Progenitor cell of endocrine pancreas (in vitro differentiated cells): ENCODE data around the gene CD81. TPM values are rescaled to one million over a fixed set of nuclear protein-coding genes. Genes with fewer than 3 reads are reported as not detected.
"Not testable (repeated sequence)": the region's sequence is repeated elsewhere in the genome, so short reads cannot be mapped to it uniquely, and the experiment has no call there.

Source experiments
- DNase-seq: peaks from one replicate; pipeline ENCODE4 v3.0.0; 2021; ENCODE audit warnings: low spot score; ENCODE audit not compliant: unreplicated experiment
- H3K27ac Mint-ChIP-seq: 2 replicates; pipeline ENCODE4 v1.8.0; 2021; ENCODE audit warnings: mild to moderate bottlenecking, moderate library complexity, mixed read lengths
- H3K27me3 Mint-ChIP-seq: 2 replicates; pipeline ENCODE4 v1.8.0; 2021; ENCODE audit warnings: mixed read lengths
- H3K36me3 Mint-ChIP-seq: 2 replicates; pipeline ENCODE4 v1.8.0; 2022; ENCODE audit warnings: mixed read lengths; ENCODE audit not compliant: insufficient read depth
- H3K4me1 Mint-ChIP-seq: 2 replicates; pipeline ENCODE4 v1.8.0; 2021; ENCODE audit warnings: low read depth, mixed read lengths
- H3K4me3 Mint-ChIP-seq: 2 replicates; pipeline ENCODE4 v1.8.0; 2021; ENCODE audit warnings: low read depth, mild to moderate bottlenecking, moderate library complexity, mixed read lengths
- H3K9me3 Mint-ChIP-seq: 2 replicates; pipeline ENCODE4 v1.8.0; 2021; ENCODE audit warnings: low read depth, mixed read lengths
- total RNA-seq: library from RNA; stranded (reverse); gene quantifications from 2 replicates; pipeline ENCODE4 v1.2.1, GENCODE V29; 2021
- TF ChIP-seq, protein P1 (sequence below): fragments of 200-600 bp; sonication (generic); IDR thresholded peaks from one replicate; pipeline ENCODE4 v1.5.0; 2021; ENCODE audit warnings: antibody characterized with exemption, mild to moderate bottlenecking; ENCODE audit not compliant: unreplicated experiment

Gene CD81
- total RNA-seq, 1 donor from 2014 or later, result 166 TPM

DNA sequence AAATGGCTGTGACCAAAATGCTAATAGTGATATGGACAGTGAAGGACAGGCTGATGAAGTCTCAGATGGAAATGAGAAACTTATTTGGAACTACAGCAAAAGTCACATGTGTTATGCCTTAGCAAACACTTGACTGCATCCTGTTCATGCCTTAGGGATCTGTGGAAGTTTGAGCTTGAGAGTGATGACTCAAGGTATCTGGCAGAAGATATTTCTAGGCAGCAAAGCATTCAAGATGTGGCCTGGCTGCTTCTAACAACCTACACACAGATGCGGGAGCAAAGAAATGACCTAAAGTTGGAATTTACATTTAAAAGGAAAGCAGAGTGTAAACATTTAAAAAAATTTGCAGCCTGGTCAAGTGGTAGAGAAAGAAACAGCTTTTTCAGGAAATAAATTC is 28.1 kb upstream of the CD81 start:
- Mint-ChIP-seq H3K9me3 (peaks cover 6% of the 10 kb centered on the region), H3K36me3 (no peaks in the 10 kb centered on the region), H3K27me3 (peaks cover 41% of the 10 kb centered on the region), H3K27ac (no peak overlapping the region), H3K4me1 (no peaks in the 10 kb centered on the region), H3K4me3 (no peak overlapping the region)
- no peak for DNase-seq
- TF ChIP-seq, protein P1, sequence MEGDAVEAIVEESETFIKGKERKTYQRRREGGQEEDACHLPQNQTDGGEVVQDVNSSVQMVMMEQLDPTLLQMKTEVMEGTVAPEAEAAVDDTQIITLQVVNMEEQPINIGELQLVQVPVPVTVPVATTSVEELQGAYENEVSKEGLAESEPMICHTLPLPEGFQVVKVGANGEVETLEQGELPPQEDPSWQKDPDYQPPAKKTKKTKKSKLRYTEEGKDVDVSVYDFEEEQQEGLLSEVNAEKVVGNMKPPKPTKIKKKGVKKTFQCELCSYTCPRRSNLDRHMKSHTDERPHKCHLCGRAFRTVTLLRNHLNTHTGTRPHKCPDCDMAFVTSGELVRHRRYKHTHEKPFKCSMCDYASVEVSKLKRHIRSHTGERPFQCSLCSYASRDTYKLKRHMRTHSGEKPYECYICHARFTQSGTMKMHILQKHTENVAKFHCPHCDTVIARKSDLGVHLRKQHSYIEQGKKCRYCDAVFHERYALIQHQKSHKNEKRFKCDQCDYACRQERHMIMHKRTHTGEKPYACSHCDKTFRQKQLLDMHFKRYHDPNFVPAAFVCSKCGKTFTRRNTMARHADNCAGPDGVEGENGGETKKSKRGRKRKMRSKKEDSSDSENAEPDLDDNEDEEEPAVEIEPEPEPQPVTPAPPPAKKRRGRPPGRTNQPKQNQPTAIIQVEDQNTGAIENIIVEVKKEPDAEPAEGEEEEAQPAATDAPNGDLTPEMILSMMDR, result no peak

GRCh38 chr11:2351701-2352100 is 25.4 kb upstream of the CD81 start:
- no peak for DNase-seq
- TF ChIP-seq, protein P1, result no peak
- Mint-ChIP-seq H3K27me3 (peaks cover 38% of the 10 kb centered on the region), H3K4me1 (no peaks in the 10 kb centered on the region), H3K36me3 (no peaks in the 10 kb centered on the region), H3K9me3 (peaks cover 10% of the 10 kb centered on the region), H3K4me3 (no peak overlapping the region), H3K27ac (no peak overlapping the region)

- H3K27me3 Mint-ChIP-seq, result peaks cover 41% of the 10 kb centered on the region
- no peaks in the 10 kb centered on the region for H3K4me1 Mint-ChIP-seq
- peaks cover 10% of the 10 kb centered on the region for H3K9me3 Mint-ChIP-seq
These were observed 24.7 kb upstream of the CD81 start for GRCh38 chr11:2352420-2352819.

DNA sequence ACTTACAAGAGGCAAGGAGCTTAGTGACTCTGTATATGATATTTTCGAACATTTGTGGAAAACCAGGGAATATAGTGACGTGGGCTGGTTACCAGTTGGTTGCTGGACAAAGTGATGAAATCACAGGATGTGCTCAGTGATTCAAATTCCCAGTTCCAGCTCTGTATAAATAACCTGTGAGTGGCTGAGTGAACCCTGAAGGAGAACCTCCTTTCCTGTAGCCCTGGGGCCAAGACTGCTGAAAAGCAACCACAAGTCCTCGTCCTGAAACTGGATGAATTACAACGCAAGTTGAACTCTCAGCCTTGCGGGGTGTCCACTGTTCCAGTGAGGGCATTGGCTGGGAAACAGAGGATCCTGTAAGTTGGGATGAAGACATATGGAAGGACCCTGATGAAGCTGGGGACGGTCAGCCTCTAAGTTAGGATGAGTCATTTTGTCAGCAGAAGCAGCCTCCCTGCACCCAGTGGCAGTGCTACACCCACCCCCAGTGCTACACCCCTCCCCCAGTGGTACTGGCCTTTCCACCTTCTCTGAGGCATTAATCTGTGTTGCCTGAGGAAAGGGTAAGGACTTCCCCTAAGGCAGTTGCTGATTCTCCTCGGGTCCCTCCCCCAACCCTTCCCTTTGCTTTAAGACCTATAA is 22.0 kb upstream of the CD81 start:
- Mint-ChIP-seq H3K27ac (no peak overlapping the region), H3K4me3 (no peak overlapping the region)
- DNase-seq, result no peak

More at GRCh38 chr11:2352420-2352819, 24.7 kb upstream of the CD81 start:
- TF ChIP-seq, protein P1, result no peak
- no peak overlapping the region for H3K27ac Mint-ChIP-seq
- no peak for DNase-seq
- H3K4me3 Mint-ChIP-seq, result no peak overlapping the region
- H3K36me3 Mint-ChIP-seq, result no peaks in the 10 kb centered on the region

GRCh38 chr11:2357246-2357645 is 19.9 kb upstream of the CD81 start:
- Mint-ChIP-seq H3K9me3 (peaks cover 4% of the 10 kb centered on the region), H3K27ac (no peak overlapping the region), H3K36me3 (no peaks in the 10 kb centered on the region), H3K27me3 (peaks cover 35% of the 10 kb centered on the region), H3K4me1 (no peaks in the 10 kb centered on the region), H3K4me3 (no peak overlapping the region)
- TF ChIP-seq, protein P1, result no peak
- no peak for DNase-seq

More for the DNA sequence above, 22.0 kb upstream of the CD81 start:
- H3K27me3 Mint-ChIP-seq, result peaks cover 36% of the 10 kb centered on the region
- peaks cover 4% of the 10 kb centered on the region for H3K9me3 Mint-ChIP-seq
- H3K36me3 Mint-ChIP-seq, result no peaks in the 10 kb centered on the region
- no peaks in the 10 kb centered on the region for H3K4me1 Mint-ChIP-seq
- TF ChIP-seq, protein P1, result no peak

DNA sequence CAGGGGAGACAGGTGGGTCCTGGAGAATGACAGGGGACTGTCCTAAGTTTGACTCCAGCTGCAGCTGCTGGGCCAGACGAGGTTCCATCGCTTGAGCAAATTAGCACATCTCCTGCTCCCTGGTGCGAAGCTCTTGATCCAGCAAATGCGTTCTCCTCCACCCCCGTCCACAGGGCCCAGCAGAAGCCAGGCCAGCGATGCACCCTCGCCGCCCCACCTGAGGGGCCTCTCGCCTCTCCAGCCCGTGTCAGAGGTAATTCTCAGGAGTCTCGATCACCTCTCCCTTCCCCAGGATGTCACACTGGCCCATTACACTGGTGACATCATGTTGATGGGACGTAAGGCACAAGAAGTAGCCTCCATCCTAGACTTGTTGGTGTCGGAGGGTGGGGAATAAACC is 19.5 kb upstream of the CD81 start:
- peaks cover 35% of the 10 kb centered on the region for H3K27me3 Mint-ChIP-seq
- not testable (repeated sequence) for H3K27ac Mint-ChIP-seq, H3K4me1 Mint-ChIP-seq, DNase-seq, H3K9me3 Mint-ChIP-seq, H3K4me3 Mint-ChIP-seq, H3K36me3 Mint-ChIP-seq
